Astrocyte (in vitro differentiated cells and primary cell): ENCODE data around the gene ARFRP1. TPM values are rescaled to one million over a fixed set of nuclear protein-coding genes. Genes with fewer than 3 reads are reported as not detected.
"Not testable (repeated sequence)": the region's sequence is repeated elsewhere in the genome, so short reads cannot be mapped to it uniquely, and the experiment has no call there.

Experiments
- DNase-seq: peaks from one replicate; pipeline ENCODE4 v3.0.0-alpha.2; 2010; ENCODE audit warnings: low read depth
- FAIRE-seq: peaks from 2 replicates; lab custom pipeline; 2011; peaks lifted over from hg19 to GRCh38; lab: Jason Lieb, UNC
- H2AFZ ChIP-seq: 2 replicates; pipeline ENCODE4 v1.6.0; 2012; ENCODE audit warnings: low read depth, low read length, inconsistent platforms
- H3K27ac ChIP-seq: 2 replicates; pipeline ENCODE4 v1.5.1; 2011; ENCODE audit warnings: low read depth, low read length, inconsistent platforms
- H3K27me3 ChIP-seq: 2 replicates; pipeline ENCODE4 v1.6.0; 2011; ENCODE audit warnings: low read length, inconsistent platforms; ENCODE audit not compliant: insufficient read depth
- H3K36me3 ChIP-seq: 2 replicates; pipeline ENCODE4 v1.5.1; 2011; ENCODE audit warnings: low read length, inconsistent platforms; ENCODE audit not compliant: insufficient read depth
- H3K4me1 ChIP-seq: 2 replicates; pipeline ENCODE4 v1.5.1; 2011; ENCODE audit warnings: low read length, inconsistent platforms; ENCODE audit not compliant: insufficient read depth
- H3K4me2 ChIP-seq: 2 replicates; pipeline ENCODE4 v1.6.0; 2012; ENCODE audit warnings: low read length, inconsistent platforms
- H3K4me3 ChIP-seq: 2 replicates; pipeline ENCODE4 v1.5.1; 2011; ENCODE audit warnings: low read depth, mild to moderate bottlenecking, low read length, inconsistent platforms; ENCODE audit not compliant: insufficient read depth
- H3K79me2 ChIP-seq: 2 replicates; pipeline ENCODE4 v1.6.0; 2012; ENCODE audit warnings: mild to moderate bottlenecking, low read length, inconsistent platforms; ENCODE audit not compliant: insufficient read depth
- H3K9ac ChIP-seq: 2 replicates; pipeline ENCODE4 v1.6.0; 2012; ENCODE audit warnings: mild to moderate bottlenecking, low read length, inconsistent platforms
- H3K9me3 ChIP-seq: 2 replicates; pipeline ENCODE4 v1.5.1; 2012; ENCODE audit warnings: low read depth, mild to moderate bottlenecking, low read length, inconsistent platforms; ENCODE audit not compliant: insufficient read depth
- H4K20me1 ChIP-seq: 2 replicates; pipeline ENCODE4 v1.6.0; 2012; ENCODE audit warnings: low read length, inconsistent platforms; ENCODE audit not compliant: insufficient read depth
- H3K27ac Mint-ChIP-seq: one replicate; pipeline ENCODE4 v1.8.0; 2021; ENCODE audit warnings: mild to moderate bottlenecking, mixed read lengths; ENCODE audit not compliant: unreplicated experiment
- H3K27me3 Mint-ChIP-seq: one replicate; pipeline ENCODE4 v1.8.0; 2021; ENCODE audit warnings: low read depth, mixed read lengths; ENCODE audit not compliant: unreplicated experiment
- H3K36me3 Mint-ChIP-seq: one replicate; pipeline ENCODE4 v1.8.0; 2021; ENCODE audit warnings: low read depth, mixed read lengths; ENCODE audit not compliant: unreplicated experiment
- H3K4me1 Mint-ChIP-seq: one replicate; pipeline ENCODE4 v1.8.0; 2021; ENCODE audit warnings: low read depth, mixed read lengths; ENCODE audit not compliant: unreplicated experiment
- H3K4me3 Mint-ChIP-seq: one replicate; pipeline ENCODE4 v1.8.0; 2021; ENCODE audit warnings: mild to moderate bottlenecking, moderate library complexity, mixed read lengths; ENCODE audit not compliant: unreplicated experiment
- H3K9me3 Mint-ChIP-seq: one replicate; pipeline ENCODE4 v1.8.0; 2021; ENCODE audit warnings: mild to moderate bottlenecking, mixed read lengths; ENCODE audit not compliant: unreplicated experiment
- CTCF ChIP-seq: IDR thresholded peaks from 2 replicates; pipeline ENCODE4 v1.5.1; 2011; ENCODE audit warnings: low read depth, mild to moderate bottlenecking, inconsistent platforms, low read length, moderate library complexity; ENCODE audit not compliant: insufficient read depth
- EZH2 ChIP-seq: IDR thresholded peaks from 2 replicates; pipeline ENCODE4 v1.6.1; 2012; ENCODE audit warnings: mild to moderate bottlenecking, low read length, inconsistent platforms; ENCODE audit not compliant: insufficient read depth
- total RNA-seq: library from RNA; stranded (reverse); gene quantifications from 2 replicates; pipeline ENCODE4 v1.2.1, GENCODE V29; 2021

ARFRP1 gene
- total RNA-seq, 1 donor from 2014 or later = 32.5 TPM

- Histone ChIP-seq H3K9ac (no peak overlapping the region), H2AFZ (no peak overlapping the region), H3K4me1 (peaks cover 18% of the 10 kb centered on the region), H4K20me1 (peaks cover 12% of the 10 kb centered on the region), H3K27me3 (no peaks in the 10 kb centered on the region), H3K4me3 (no peak overlapping the region), H3K9me3 (no peaks in the 10 kb centered on the region), H3K27ac (no peak overlapping the region), H3K79me2 (peaks cover 51% of the 10 kb centered on the region), H3K4me2 (no peak overlapping the region), H3K36me3 (peaks cover 4% of the 10 kb centered on the region)
- FAIRE-seq (no peak), DNase-seq (no peak)
- no peak overlapping the region for H3K27ac Mint-ChIP-seq
- H3K4me3 Mint-ChIP-seq = no peak overlapping the region
- H3K4me1 Mint-ChIP-seq = peaks cover 5% of the 10 kb centered on the region
- peaks cover 9% of the 10 kb centered on the region for H3K36me3 Mint-ChIP-seq
- TF ChIP-seq EZH2 (no peak), CTCF (no peak)
- H3K9me3 Mint-ChIP-seq = peaks cover 3% of the 10 kb centered on the region
- H3K27me3 Mint-ChIP-seq = no peaks in the 10 kb centered on the region
These were observed 45.6 kb downstream of the ARFRP1 start for GRCh38 chr20:63661959-63662812.

- Histone ChIP-seq H2AFZ (no peak overlapping the region), H3K27me3 (no peaks in the 10 kb centered on the region), H4K20me1 (peaks cover 12% of the 10 kb centered on the region), H3K4me2 (no peak overlapping the region), H3K9me3 (no peaks in the 10 kb centered on the region), H3K9ac (no peak overlapping the region), H3K4me1 (peaks cover 21% of the 10 kb centered on the region), H3K27ac (no peak overlapping the region), H3K79me2 (peaks cover 51% of the 10 kb centered on the region), H3K36me3 (peaks cover 1% of the 10 kb centered on the region), H3K4me3 (no peak overlapping the region)
- FAIRE-seq (no peak), DNase-seq (no peak)
- H3K27ac Mint-ChIP-seq = no peak overlapping the region
- no peaks in the 10 kb centered on the region for H3K27me3 Mint-ChIP-seq
- peaks cover 5% of the 10 kb centered on the region for H3K4me1 Mint-ChIP-seq
- TF ChIP-seq CTCF (no peak), EZH2 (no peak)
- H3K4me3 Mint-ChIP-seq = no peak overlapping the region
- peaks cover 3% of the 10 kb centered on the region for H3K9me3 Mint-ChIP-seq
- peaks cover 6% of the 10 kb centered on the region for H3K36me3 Mint-ChIP-seq
These were observed 46.7 kb downstream of the ARFRP1 start for GRCh38 chr20:63661108-63661507.

DNA sequence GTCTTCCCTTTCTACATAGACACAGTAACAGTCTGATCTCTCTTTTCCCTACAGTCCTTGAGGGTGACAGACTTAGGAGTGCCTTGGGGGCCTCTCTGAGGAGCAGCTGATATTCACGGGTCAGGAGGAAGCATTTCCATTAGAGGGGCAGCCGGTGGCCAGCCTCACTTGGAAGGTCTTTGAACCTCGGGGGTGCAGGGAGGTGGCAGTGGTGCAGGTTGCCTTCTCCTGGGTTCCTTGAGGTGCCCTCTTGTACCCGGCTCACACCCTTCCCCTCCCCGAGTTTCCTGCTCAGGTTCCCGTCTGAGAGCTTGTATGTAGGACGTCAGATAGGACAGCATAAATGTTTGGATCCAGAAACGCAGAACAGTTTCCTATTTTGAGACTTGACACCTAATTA, 47.2 kb downstream of the ARFRP1 start:
- DNase-seq (no peak), FAIRE-seq (no peak)
- H3K27ac ChIP-seq = no peak overlapping the region
- H3K4me1 ChIP-seq = peaks cover 21% of the 10 kb centered on the region
- H3K27me3 ChIP-seq = no peaks in the 10 kb centered on the region
- no peak overlapping the region for H2AFZ ChIP-seq
- no peak overlapping the region for H3K27ac Mint-ChIP-seq
- H3K9ac ChIP-seq = no peak overlapping the region
- peaks cover 51% of the 10 kb centered on the region for H3K79me2 ChIP-seq
- no peak overlapping the region for H3K4me2 ChIP-seq
- no peaks in the 10 kb centered on the region for H3K27me3 Mint-ChIP-seq
- no peak overlapping the region for H3K4me3 Mint-ChIP-seq
- TF ChIP-seq EZH2 = no peak
- TF ChIP-seq CTCF = no peak
- no peak overlapping the region for H3K4me3 ChIP-seq
- H3K36me3 ChIP-seq = no peaks in the 10 kb centered on the region
- H3K4me1 Mint-ChIP-seq = peaks cover 5% of the 10 kb centered on the region
- peaks cover 12% of the 10 kb centered on the region for H4K20me1 ChIP-seq
- H3K9me3 ChIP-seq = no peaks in the 10 kb centered on the region
- peaks cover 3% of the 10 kb centered on the region for H3K9me3 Mint-ChIP-seq
- H3K36me3 Mint-ChIP-seq = peaks cover 6% of the 10 kb centered on the region

GRCh38 chr20:63660174-63660573, 47.6 kb downstream of the ARFRP1 start:
- H3K27me3 Mint-ChIP-seq, H3K27ac Mint-ChIP-seq, H3K9ac ChIP-seq, H2AFZ ChIP-seq, H3K36me3 ChIP-seq, H3K4me3 ChIP-seq, DNase-seq, H4K20me1 ChIP-seq, H3K9me3 Mint-ChIP-seq, FAIRE-seq, H3K4me1 Mint-ChIP-seq, H3K27me3 ChIP-seq, H3K27ac ChIP-seq, H3K9me3 ChIP-seq, H3K4me2 ChIP-seq, H3K36me3 Mint-ChIP-seq: not testable (repeated sequence)
- Histone ChIP-seq H3K79me2 (peaks cover 51% of the 10 kb centered on the region), H3K4me1 (peaks cover 21% of the 10 kb centered on the region)
- H3K4me3 Mint-ChIP-seq = peak overlapping the region; percentile 95
